GM18511 (cell line): Measurements from ENCODE around the gene IGSF21.
"Not testable (repeated sequence)": the region's sequence is repeated elsewhere in the genome, so short reads cannot be mapped to it uniquely, and the experiment has no call there.

ENCODE experiments used
- ATAC-seq: cut with Tn5 transposase; IDR thresholded peaks from one replicate; pipeline ENCODE4 v1.9.1; 2021; ENCODE audit warnings: mild to moderate bottlenecking, moderate library complexity; ENCODE audit not compliant: unreplicated experiment

Gene IGSF21

DNA sequence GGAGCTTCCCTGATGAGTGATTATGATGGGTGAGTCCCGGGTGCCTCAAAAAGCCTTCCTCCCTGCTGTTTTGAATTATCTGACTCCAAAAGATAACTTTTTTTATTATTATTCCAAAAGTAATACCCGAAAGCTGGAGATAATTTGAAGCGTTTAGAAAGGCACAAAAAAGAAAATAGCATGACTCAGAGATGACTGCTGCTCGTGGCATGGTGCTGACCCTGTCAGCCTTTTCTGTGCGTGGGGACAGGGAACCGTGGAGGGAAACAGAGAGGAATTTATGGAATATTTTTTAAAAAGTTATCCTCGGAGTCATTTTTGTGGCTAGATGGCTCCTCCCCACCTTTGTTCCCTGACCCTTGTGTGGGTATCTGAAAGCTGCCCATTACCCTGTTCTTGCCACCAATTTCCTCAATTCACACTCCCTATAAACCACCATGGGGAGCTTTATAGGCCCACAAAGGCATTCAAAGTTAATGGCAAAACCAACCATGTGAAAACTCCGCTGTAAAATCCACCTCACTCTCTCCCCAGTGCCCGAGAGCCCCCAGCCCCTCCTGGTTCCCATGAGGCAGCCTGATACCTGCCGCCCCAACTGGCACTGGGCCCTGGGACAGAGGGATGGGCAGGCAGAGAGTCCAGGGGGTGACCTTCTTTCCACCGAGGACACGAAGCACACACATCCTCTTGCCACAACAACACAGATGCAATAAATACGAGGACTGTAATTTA, 37.5 kb downstream of the IGSF21 start:
- no peak for ATAC-seq

DNA sequence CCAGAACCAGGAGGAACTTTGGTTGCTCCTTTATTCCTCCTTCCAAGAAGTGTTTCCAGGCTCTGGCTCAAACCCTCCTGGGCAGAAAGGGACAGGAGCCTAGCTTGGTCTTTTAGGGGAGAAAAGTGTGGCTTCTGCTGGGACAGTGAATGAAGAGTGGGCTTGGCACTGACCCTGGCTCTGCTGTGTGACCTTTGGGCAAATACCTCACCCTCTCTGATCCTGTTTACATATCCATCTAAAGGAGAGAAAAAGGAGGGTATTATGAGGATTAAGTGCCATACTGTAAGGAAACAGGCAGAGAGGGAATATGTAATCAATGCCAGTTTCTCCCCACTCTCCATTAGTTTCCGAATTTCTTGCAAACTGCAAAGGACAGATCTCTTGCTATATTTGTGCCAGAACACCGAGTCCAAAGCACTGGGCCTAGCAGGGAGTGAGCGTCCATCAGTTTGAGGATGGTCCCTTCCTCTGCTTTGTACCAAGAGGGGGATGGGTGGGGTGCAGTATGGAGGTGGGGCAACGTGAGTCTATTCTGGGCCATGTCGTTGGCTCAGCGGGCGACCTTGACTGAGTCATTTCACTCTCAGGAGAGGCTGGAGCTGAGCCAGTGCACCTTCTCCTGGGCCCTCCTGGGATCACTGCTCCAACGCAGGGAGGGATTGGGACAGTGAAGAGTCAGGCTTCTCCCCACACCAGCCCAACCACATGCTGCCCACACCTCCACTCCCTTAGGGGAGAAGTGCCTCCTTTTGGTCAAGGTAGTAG, 38.4 kb downstream of the IGSF21 start:
- no peak for ATAC-seq

DNA sequence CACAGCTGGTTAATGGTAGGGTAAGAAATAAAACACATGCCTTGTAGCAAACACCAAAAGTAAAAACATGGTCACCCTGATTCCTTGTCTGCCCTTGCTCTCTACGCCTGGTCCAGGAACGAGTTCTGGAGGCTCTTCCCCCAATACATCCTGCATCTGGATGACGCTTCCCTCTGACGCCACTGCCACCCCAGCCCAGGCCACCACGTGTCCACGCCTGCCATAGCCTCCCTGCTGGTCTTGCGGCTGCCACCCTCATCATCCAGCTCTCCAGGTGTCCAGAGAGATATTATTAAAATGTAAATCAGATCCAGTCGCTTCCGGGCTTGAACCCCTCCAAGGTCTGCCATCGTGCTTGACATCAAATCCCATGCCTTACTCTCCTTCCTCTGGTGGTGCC, 39.3 kb downstream of the IGSF21 start:
- no peak for ATAC-seq

DNA sequence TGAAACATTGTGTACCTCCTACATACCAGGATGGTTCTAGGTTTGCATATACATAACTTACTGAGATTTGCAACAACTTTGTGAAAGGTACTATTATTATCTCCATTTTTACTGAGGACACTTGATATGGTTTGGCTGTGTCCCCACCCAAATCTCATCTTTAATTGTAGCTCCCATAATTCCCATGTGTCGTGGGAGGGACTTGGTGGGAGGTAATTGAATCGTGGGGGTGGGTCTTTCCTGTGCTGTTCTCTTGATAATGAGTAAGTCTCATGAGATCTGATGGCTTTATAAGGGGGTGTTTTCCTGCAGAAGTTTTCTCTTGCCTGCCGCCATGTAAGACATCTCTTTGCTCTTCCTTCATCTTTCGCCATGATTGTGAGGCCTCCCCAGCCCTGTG, 40.1 kb downstream of the IGSF21 start:
- no peak for ATAC-seq

DNA sequence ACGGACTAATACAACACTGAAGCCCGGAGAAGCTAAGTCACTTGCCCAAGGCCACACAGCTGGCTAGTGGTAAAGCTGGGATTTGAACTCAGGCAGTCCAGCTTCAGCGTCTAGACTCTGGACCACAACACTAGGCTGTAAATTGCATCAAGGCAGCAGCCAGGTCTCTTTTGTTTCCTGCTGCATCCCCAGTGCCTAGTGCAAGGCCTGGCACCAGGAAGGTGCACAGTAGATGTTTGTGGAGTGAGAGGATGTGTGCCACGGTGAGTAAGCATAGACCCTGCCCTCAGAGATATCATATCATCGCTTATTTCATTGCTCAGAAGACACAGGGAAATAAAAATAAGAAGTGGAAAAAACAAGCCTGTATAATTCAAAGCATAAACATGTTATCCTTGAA, 40.9 kb downstream of the IGSF21 start:
- ATAC-seq = no peak

DNA sequence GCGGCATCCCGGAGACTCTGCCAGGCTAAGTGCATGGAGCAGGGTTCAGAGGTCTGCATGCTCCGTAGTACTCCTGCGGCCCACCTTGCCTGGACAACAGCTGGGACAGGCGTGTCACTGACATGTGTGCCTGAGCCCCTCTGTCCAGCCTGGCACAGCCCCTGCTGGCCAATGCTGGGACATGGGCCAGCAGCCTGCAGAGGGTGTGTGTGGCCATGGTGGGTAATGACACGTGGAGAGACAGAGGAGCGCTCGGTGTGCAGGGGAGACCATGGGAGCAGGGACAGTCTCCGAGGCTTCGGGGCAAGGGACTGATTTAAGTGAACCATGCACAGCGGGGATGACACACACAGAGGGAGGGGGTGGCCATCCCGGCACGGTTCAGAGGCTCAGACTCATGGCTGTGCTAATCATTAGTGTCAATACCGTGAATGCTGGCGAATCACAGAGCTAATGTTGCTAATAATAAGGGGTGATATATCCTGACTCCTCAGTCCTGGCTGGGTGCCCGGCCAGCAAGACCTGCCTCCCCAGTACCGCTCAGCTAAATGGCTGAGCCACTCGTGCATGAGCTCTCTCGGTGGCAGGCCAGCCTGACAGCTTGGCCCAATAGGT, 41.5 kb downstream of the IGSF21 start:
- no peak for ATAC-seq

DNA sequence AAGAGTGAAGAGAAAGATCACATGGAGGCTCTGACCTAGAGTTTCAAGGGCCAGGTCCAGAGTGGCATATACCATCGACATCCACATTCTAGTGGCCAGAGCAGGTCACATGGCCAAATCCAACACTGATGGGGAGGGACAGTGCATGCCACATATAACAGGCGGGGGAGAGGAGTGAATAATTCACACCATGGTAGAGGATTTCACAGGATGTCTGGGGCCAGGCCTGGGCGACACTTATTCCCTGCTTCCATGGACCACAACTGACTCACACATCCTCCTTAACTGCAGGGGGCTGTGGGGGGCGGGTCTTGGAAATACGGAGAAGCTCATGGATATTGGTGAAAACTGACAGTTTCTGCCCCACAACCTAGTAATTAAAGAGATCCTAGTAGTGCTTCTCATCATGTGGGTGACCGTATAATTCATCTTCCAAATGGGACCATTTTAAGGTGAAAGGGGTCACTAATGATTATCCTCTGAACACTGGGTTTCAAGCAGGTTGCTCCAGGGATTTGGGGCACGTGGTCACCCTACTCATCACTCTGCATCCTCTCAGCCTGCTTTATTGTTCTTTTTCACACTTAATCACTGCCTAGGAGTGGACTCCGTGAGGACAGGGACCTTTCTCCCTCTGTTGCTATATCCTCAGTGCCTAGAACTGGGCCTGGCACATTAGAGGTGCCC, 44.0 kb downstream of the IGSF21 start:
- ATAC-seq = no peak

DNA sequence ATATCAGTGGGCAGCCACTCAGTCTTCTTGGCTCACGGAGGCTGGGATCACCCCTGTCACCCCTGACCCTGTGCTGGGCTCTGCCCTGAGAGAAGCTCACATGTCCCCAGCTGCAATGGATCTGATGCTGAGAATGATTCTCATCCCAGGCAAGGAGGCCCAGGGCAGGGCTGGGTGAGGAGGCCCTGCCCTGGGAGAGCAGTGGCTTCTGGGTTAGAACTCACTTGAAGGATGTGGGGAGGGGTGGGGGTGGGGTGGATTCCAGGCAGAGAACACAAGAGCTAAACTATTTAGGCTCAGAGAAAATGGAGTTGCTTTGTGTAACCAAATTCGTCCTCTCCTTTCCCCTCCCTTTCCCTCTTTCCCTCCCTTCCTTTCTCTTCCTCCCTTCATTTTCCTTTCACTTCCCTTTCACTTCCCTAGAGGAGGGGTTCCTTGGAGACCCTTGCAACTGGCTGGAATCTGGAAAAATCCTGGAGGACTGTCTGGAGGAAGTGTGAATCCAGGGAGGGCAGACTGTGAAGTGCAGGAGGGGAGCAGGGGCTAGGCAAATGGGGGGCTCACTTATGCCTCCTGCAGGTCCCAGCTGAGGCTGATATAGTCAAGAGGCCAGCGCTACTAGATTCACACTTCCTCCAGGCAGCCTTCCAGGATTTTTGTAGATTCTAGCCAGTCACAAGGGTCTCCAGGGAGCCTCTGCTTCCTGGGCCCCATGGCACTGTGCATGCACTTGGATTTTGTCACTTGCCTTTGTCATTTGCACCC, 47.0 kb downstream of the IGSF21 start:
- no peak for ATAC-seq

DNA sequence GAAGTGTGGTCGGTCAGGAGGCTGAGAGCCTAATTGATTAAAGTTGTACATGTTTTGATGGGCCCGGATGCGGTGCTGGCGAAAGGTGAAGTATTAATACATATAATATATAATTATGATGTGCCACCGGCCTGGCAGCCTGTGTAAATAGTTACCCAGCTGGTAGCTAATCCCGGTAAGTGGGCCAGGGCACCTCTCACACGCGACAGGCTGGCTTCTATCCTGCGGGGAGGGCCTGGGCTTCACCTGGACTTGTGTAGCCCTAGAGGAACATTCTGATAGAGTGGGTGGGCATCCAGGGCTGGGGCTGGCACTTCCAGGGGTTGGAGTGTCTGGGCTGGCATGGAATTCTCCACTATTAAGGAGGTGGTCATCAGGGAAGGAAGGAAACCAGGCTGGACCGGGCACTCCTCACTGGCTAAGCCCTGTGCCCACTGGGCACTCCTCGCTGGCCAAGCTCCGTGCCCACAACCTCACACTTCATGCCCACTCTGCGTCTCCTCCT, 48.3 kb downstream of the IGSF21 start:
- ATAC-seq = no peak

DNA sequence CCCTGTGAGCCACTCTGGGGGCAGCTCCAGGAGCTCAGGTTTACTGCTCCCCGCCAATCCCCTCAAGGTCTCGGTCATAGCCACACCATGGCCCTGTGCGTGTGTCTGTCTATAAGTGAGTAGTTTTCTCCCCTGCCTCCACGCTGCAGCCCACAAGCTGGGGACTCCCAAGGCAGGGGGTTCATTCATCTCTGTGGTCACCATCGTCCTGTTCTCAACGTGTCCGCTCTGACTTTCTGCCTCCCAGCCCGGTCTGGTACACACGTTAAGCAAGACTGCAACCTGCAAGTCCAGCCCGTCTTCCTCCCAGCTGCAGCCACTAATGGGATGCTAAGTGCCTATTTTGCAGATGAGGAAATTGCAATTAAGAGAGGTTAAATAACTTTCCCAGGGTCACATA, 49.8 kb downstream of the IGSF21 start:
- ATAC-seq = no peak

DNA sequence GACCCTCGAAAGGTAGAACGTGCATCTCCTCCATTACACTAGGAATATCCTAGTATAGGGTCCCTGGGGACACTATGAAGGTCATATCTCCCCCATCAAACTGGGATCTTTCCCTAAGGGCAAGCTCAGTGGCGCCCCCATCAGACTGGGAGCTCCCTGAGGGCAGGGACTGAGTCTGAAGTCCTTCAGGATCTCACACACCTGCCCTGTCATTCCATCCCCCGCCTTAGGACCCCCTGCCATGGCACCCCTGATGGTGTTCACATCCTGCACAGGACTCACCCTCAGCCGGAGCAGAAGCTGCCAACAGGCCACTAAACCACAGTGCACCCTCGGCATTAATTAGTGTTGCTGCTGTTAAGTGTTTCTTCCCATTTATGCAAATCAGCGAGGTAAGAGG, 50.4 kb downstream of the IGSF21 start:
- no peak for ATAC-seq

DNA sequence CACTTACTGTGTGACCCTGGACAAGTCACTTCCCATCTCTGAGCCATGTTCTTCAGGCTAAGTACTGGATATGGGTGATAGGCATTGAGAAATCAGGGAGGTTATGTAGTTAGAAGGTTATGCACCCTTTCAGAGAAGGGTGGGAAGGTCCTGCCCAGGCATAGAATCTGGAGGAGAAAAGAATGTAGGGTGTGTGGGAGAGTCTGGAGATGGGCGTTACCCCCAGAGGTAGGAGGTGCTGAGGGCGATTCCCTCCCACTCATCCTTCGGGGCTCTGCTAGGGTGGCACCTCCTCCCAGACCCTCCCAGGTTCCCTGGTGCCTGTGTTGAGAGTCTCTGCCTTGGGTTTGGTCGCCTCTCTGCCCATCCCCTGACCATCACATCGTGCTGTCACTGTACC, 51.1 kb downstream of the IGSF21 start:
- ATAC-seq = no peak

DNA sequence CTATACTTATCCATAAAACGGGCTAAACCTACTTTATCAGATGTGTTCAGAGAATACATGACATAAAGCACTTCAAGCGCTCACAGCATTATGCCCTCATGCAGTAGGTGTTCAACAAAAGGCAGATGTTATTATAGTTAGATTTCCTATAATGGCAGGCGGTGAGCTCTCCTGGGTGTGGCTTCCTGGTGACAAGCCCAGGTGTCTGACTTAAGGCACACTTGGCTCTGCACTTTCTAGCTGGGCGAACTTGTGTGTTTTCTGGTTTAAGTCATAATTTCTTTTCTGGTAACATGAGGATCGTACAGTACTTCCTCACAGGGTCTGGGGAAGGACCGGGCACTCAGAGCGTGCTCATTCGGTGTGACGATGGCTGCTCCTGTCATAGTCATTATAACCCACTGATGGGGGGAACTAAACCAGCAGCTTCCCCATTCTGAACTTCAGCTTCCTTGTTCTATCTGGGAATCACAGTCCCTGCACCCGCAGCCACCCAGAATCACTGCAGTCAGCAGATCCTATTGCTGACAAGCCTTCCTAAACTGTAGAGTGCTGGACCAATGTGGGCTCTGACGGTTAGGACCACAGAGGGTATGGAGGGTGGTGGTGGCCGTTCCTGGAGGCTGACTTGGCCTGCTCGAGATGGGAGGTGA, 52.8 kb downstream of the IGSF21 start:
- no peak for ATAC-seq

DNA sequence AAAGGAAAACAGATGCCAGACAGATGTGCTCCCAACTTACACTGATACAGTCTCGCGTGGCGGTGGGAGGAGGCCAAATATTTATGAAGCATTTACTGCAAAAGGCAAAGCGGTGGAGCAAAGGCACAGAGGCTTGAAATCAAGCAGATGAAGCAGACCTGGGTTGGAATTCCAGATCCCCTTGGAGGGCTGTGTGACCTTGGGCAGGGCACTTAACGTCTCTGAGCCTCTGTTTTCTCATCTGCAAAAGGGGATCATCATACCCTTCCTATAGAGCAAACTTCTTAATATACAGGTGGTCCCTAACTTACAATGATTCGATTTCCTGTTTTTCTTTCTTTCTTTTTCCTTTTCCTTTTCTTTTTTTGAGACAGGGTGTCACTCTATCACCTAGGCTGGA, 54.1 kb downstream of the IGSF21 start:
- no peak for ATAC-seq

DNA sequence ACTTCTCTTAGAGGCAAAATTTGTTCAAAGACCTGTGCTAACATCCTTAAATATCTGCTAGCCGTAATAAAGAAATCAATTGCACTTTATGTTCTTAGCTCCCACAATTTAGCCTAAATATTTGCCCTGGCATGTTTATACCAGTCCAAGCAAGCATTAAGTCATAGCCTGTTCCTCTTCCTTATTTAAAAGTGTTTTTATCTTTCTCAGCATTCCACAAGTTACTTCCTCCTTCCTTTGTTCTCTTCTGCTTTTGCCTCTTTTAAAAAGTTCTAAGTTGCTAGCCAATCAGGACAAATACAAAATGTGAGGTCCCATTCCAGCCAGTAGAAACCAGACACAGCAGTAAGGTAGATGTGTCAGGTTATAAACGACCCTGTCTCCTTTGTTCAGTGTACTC, 58.0 kb downstream of the IGSF21 start:
- not testable (repeated sequence) for ATAC-seq

DNA sequence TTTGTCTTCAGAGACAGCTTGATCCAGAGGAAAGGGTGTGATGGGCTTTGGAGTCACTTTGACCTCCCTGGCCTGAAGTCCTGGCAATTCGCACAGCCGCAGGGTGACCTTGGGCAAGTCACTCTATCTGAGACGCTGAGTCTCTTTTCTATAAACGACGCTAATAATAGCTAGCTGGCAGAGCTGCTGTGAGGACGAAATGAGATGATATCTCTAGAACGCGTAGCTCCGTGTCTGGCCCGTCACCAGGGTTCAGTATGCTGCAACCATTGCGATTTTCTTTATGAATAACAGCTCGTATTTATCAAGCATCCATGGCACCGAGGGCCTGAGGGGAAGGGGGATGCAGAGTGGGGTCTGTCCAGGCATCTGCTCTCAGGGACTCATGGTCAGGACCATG, 58.7 kb downstream of the IGSF21 start:
- no peak for ATAC-seq

DNA sequence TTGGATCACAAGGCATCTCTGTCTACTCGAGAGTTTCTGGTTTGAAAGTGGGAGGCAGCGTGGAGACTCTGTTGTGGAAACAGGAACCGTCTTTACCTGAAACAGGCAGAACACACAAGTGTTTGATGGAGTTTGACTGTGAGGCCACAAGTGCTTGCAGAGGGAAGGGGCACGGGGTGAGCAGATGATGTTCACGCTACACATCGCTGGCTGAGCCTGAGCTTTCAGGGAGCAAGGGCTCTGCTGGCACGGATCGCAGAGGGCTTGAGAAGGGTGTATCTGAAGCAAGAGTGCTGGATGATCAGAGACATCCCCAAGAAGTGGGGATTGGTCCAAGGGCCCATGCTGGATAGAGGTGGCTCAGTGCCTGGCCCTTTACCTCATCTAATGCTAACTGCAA, 59.3 kb downstream of the IGSF21 start:
- no peak for ATAC-seq

DNA sequence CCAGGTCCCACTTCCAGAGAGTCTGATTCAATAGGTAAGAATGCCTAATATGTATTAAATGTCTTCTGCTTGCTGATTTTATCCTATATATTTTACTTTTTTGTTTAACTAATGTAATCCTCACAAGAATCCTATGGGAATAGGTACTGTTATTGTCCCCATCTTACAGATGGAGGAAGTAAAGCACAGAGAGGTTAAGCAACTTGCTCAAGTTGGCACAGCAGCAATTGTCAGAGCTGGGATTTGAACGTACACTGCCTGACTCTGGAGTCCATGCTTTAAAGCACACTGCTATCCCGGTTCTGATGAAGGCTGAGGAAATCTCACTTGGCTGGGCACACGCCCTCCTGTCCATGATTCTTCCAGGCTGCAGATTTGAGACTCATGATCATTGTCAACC, 62.8 kb downstream of the IGSF21 start:
- no peak for ATAC-seq

DNA sequence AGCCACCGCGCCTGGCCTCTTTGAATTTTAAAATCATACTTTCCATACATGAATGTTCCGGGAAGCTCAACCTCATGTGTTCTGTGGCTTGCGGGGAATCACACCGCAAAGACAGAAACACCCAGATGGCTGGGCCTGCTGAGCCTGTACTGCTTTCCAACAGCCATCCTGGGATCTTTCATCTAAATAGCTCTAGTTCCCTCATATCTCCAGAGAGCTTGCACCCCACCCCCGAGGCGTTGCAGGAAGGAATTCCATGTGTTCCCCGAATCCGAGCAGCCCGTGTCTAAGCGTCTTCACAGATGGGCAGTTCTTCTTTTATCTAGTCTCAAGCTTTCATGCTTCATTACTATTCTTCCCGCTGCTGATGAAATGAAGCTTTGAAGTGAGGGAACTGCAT, 66.4 kb downstream of the IGSF21 start:
- ATAC-seq = no peak

DNA sequence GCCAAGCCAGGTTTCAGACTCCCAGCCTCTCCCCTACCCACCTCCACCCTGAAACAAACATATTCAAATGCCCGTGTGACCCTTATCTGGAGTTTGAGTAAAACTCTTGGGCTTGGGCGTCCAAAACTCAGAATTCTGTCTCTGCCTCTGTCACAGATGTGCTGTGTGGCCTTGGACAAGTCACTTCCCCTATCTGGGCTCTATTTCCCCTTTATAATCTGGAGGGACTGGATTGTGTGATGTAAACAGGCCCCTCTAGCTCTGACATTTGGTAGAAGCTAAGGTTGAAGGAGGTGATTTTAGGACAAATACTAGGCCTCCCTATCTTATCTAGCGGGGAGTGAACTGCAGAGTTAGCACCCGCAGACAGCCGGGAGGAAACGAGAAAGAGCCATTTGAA, 67.5 kb downstream of the IGSF21 start:
- no peak for ATAC-seq
